DMS114 treated with DMSO at 0.1 percent for 48 hours (cell line): ENCODE measurements around the gene KDM4C.

Experiments used
- DNase-seq: peaks from one replicate; lab custom pipeline; 2025; ENCODE audit not compliant: unreplicated experiment; lab: John Stamatoyannopoulos, UW

The KDM4C gene

GRCh38 chr9:7129391-7129790 is 371.6 kb downstream of the KDM4C start:
- no peak for DNase-seq

- DNase-seq, result no peak
Measured at GRCh38 chr9:7130266-7130820, 372.6 kb downstream of the KDM4C start.

GRCh38 chr9:7132605-7133004 is 374.8 kb downstream of the KDM4C start:
- no peak for DNase-seq

DNA sequence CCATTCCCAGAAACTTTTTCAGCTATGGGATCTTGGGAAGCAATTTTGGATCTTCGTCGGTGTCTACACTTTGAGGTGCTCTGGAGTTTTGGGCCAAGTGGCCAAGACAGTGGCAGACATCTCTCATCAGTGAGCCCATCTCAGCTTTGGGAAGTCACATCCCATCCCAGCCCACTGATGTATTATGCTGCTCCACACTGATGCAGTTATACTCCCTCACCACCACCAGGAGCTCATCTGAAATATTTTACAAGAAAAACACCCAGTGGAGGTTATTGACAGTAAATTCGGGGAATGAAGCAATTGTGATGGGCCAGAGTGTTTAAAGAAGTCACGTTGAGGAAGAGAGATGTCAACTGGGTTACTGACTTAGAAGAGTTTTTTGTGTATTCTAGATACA is 378.0 kb downstream of the KDM4C start:
- DNase-seq, result no peak

DNA sequence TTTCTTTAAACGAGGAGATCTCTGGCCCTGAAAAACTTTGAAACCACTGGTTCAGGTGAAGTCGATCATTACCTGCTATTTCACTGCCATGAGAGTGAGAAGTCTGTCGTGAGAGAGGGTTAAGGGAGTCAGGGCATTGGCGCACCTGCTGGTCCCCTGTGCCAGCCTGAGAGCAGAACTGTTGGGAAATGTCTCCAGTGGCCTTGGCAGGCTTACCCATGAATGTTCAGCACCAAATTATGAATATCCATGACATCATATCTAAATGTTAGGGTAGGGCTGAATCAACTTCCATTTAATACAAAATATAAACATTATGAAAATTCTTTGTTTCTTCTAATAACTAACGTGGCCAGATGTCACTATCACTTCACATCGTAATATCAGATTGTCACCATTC is 379.3 kb downstream of the KDM4C start:
- DNase-seq, result no peak

- no peak for DNase-seq
Measured at GRCh38 chr9:7137571-7137970, 379.8 kb downstream of the KDM4C start.

GRCh38 chr9:7139886-7140285 is 382.1 kb downstream of the KDM4C start:
- no peak for DNase-seq

DNA sequence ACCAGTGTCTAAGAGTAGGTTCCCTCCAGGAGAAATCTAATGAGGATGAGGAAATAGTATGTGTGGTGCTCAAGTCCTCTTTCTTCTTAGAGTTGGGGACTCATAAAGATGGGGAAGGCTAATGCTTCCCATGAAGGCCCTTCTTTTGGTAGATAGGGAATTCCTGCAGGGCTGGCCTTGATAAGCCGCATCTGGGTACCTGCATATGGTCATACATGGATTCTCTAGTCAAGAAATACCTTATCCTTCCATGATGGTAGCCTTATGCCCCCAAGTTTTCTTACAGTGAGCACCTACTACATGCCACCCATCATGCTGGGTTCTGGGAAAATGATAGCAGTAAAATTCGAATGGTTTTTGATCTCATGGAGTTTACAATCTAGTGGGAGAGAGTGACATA is 382.6 kb downstream of the KDM4C start:
- DNase-seq, result no peak

GRCh38 chr9:7143645-7144200 is 385.9 kb downstream of the KDM4C start:
- no peak for DNase-seq

DNA sequence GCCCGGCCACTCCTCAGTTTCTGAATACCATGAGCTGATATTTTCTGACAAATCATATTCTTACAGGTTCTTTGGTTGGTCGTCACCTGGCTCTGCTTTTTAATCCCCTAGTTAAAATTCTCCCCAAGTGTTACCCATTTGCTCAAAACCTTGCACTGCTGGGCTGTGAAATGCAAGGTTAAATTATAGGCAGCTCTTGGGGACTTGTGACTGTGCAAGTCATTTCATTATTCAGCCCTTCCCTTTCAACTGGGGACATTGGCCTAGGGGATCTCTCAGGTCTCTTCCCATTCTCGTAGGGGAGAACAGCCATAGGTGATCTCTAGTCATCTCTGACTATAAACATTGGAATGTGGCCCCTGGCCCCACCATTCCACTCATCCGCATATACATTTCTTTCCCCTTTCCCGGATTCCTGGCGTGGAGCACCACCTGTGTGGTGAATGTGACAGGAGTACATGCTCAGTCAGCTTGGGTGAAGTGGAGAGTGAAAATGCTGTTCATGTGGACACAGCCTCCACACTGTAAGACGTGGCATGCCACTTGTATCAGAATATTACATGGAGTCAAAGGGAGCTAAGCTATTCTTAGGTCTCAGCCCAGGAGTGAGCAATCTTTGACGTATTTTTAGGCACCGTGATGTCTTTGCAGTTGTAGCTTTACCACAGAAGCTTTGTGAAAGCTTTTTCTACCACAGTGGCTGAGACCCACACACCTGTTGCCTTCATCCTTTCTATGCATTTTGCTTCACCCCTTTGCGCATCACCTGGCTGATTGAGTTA is 386.7 kb downstream of the KDM4C start:
- DNase-seq, result no peak

- no peak for DNase-seq
Measured at GRCh38 chr9:7145361-7146069, 387.7 kb downstream of the KDM4C start.

GRCh38 chr9:7146582-7146981 is 388.8 kb downstream of the KDM4C start:
- DNase-seq, result no peak

DNA sequence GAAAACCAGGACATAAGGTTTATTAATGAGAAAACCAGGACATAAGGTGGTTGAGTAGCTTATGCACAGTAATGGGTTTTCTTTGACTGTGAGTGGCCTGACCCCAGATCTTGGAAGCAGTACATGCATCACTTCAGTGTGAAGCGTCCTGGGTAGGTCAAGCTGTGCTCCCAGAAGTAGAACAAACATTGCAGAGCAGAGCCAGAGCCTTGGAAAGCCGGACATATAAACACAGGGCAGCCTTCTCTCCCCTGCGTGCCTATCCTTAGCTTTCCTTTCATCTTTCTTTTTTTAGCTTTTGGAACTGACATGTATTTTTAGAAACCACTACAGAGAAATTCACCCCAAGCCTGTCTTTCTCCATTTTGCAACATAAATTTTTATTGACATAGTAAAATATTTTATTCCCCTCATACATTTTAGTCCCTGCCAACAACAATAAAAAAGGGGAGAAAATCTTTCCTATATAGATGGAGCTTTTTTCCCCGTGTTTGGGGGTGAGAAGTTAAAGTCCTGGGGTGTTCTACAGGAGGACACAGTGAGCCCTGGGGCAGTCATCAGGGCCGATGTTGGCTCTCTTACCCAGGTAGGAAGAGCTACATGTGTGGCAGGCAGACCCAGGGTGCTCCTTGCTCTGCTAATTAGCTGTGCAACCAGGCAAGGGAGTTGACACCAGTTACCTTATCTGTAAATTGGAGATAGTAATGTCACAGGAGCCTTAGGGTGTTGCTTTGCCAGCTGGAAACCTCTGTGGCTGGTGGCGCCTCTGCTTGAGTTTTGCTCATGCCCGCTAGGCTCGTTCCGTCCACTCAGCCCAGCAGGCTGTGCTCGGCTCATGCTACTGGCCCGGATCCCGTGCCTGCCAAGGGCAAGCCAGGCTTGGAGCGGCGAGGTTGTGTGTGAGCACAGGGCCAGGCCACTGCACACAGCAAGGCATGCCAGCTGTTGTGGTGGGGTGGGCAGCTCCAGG is 389.6 kb downstream of the KDM4C start:
- no peak for DNase-seq

GRCh38 chr9:7148243-7148765 is 390.5 kb downstream of the KDM4C start:
- no peak for DNase-seq

DNA sequence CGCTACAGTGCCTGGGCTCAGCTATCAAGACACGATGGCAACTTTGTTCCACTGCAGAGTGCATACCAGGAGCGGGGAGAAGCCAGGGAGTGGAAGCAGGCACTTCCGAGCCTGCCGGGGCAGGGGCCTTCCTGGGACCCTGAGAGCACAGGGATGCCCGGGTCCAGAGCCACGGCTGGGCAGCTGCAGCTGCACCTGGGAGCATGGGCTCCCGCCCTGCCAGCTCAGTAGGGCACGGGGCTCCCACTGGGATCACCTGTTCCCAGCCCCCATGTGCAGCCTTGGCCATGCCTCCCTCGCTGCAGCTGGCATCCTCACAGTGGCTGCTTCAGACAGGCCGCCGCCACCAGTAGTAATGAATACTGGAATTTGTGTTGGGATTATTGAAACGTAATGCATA is 391.5 kb downstream of the KDM4C start:
- DNase-seq, result no peak

- no peak for DNase-seq
Measured at GRCh38 chr9:7150153-7150890, 392.5 kb downstream of the KDM4C start.

DNA sequence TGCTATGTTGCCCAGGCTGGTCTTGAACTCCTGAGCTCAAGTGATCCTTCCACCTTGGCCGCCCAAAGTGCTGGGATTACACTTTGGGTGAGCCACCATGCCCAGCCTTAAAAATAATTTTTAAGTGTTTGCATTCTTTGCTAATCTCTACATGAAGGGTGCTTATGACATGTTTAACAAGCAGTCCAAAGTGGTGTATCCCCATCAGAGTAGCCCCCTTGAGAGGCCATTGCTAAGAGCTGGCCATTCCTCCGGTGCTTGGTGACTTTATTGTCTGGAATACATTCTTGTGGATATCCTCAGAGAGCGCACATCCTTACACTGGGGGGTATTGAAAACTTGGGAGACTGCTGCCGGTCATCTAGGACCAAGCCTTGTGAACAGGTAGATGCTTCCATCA is 395.4 kb downstream of the KDM4C start:
- no peak for DNase-seq

- DNase-seq, result no peak
Measured at GRCh38 chr9:7153566-7153965, 395.8 kb downstream of the KDM4C start.

DNA sequence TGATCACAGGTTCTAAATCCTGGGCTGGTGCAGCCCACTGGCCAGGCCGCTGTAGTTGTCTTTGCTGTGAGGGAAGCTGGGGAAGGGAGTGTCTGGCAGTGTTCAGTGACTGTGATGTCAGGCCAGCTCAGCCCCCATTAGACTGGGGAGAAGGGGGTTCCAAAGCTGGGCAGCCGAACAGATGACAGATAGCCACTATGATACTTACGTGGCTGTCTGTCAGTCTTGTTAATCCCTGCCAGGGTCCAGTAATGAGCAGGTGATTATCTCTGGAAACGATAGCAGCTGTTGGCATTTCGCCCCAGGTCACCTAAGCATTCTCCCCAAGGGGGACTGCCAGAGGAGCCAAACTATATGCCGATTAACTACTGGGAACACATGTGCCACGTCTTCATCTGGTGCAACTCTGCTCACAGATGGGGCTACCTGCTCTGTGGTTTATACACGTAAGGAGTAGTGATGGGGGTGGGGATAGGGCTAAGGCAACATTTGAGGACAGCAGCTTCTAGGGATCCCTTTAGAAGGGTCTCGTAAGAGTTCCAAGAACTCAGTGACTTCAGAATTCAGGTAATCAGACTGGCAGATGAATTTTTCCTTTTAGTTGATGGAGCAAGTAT is 396.3 kb downstream of the KDM4C start:
- no peak for DNase-seq
